NCI-H1092 treated with DMSO at 0.1 percent for 48 hours (cell line): ENCODE results near the gene CDCA5.

Experiments used
- DNase-seq: peaks from one replicate; lab custom pipeline; 2025; lab: John Stamatoyannopoulos, UW

The CDCA5 gene

DNA sequence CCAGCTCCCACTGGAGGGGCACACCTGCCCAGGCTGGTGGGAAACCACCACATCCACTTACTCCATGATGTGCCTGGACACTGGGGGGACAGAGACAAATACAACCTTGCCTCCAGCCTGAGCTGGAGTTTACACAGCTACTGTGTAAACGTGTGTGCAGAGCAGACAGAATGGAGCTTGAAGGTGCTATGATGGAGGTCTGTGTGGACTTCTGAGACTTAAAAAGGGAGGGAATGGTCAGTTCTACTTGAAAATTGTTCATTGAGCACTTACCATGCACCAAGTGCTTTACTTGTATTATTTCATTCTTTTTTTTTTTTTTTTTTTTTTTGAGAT is 11.2 kb downstream of the CDCA5 start:
- no peak for DNase-seq

DNA sequence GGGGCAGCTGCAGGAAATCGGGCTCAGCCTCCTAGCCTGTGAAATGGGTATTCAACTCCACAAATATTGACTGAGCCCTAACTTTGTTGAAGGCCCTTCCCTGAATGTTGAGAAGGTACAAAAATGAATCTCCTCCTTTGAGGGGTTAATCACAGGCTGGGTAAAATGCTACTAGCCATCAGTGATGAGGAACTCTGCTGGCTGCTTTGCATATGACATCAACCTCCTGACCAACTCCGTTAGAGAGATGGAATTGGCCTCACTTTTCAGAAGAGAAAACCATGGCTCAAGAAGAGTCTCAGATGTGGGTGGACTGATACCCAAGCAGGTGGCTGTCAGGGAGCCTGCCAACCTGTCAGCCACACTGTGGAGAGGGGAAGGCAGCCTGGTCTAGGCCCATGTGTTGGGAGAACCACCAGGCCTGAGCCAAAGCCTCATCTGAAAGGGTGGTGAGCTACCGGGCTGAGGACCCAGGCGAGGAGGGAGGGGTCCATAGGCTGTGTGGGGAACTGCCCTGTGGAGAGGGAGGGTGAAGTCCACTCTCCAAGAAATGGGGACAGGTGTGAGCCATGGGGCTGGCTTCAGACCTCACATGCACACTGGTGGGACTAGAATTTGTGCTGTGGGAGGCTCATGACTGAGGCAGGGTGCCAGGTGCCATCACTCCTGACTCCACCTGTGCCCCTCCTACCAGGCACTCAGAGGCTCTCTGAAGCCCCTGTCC is 11.8 kb downstream of the CDCA5 start:
- DNase-seq: no peak

GRCh38 chr11:65069217-65069616 is 14.6 kb downstream of the CDCA5 start:
- DNase-seq: no peak

DNA sequence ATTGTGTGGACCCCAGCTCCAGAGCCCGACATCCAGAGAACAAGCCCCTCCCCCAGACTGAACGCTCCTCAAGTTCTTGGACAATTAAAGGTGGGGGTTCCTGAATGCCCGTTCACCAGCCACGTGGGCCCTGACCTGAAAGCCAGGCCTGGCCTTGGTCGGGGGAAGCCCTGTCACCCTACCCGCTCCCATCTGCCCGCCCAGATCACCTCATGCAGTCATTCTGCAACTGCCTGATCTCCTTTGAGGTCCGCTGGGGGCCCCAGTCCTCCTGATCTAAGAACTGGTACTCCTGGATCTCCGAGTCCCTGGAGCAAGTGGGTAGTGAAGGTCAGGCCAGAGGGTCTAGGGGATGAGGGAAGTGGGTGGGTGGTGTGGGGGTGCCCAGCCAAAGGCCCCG is 16.4 kb downstream of the CDCA5 start:
- DNase-seq: no peak

DNA sequence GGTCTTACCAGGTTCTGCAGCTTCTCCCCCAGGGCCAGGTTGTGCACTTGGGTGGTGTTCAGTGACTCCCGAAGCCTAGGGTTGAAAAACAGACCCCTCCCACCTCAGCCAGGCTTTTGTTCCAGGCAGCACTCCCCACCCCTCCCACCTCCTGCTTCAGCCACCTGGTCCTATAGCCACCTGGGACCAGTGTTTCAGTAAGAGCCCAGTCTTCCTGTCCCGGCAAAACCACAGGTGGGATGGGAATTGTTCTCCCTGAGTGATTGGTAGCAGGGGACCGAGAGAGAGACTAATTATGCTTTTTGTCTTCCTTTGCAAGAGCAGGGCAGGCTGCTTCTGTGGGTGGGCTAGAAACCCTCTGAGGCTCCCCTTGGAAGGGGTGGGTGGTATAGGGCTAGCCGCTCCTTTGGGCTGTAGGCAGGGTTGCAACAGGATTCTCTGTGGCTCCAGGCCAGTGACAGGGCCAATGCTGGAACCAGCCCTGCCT is 17.0 kb downstream of the CDCA5 start:
- DNase-seq: no peak

DNA sequence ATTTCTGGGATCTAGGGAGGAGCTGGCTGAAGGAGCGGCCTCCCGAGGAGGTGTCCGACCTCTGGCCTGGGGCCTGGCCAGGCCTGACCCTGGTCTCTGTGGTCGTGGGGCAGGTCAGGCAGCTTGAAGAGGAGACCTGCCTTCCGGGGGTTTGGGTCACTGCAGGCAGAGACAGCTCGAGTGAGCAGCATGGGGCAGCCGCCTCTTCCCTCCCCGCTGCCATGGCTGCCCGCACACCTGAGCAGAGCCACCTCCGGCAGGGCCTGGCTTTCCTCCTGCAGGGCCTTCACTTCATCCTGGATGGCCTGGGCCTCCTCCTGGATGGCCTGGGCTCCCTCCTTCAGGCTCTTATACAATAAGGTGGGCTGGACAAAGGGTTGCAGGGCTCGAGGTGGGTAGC is 17.5 kb downstream of the CDCA5 start:
- DNase-seq: no peak

GRCh38 chr11:65065851-65066250 is 18.0 kb downstream of the CDCA5 start:
- no peak for DNase-seq

GRCh38 chr11:65064847-65065240 is 19.0 kb downstream of the CDCA5 start:
- DNase-seq: no peak

GRCh38 chr11:65063532-65063931 is 20.3 kb downstream of the CDCA5 start:
- no peak for DNase-seq

GRCh38 chr11:65060913-65061408 is 22.9 kb downstream of the CDCA5 start:
- no peak for DNase-seq

DNA sequence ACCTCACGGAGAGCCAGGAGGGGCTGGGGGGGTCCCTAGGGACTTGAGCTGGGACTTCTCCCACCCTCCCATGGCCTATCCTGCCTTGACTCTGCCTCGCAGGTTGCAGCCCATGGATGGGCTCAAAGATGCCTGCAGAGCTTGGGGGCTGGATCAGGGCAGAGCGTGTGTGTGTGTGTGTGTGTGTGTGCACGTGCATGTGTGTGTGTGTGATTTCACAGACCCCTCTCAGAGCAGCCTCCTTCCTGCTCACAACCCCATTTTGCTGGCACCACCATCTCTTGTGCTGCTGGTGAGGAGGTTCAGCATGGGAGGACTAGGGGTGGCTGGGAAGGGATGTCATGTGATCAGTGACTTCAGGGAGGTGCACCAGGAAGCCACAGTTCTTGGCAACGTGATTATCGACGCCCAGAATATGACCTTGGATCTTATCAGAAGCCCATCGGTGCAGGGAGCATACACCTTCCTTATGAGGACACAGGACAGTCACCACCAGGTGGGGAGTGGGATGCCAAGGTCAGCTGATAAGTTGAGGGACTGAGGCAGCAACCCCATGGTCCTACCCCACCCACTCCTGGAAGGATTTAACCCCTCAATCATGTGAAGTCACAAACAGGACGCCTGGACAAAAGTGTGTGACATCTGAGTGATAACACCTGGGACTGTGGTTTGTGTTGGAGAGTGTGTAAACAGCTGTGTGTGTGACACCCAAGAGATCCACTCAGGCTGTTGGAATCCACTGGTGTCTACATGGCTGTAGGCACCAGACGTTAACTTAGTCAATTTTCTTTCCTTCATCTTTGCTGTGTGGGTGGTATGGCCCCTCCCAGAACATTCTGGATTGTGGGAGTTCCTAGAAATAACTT is 23.6 kb downstream of the CDCA5 start:
- no peak for DNase-seq

DNA sequence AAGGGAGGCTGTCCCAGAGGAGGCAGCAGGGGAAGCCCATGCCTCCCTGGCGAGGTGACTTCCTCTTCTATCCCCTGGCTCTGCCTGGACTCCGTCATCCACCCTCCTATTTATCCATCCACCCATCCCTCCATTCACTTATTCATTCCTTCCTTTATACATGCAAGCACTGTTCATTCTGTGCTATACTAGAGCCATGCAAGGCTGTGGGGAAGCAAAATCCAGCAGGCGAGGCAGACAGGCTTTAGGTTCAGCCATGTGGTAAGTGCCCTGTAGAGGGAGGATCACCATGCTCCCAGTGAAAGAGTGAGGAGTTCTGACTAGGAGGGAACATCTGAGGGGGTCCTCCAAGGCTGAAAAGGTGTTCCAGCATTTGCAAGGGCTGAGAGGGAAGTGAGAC is 24.3 kb downstream of the CDCA5 start:
- no peak for DNase-seq

GRCh38 chr11:65058419-65059054 is 25.3 kb downstream of the CDCA5 start, which contains the start of gene NAALADL1:
Gene NAALADL1, minus strand, starts transcription at chr11:65058553. Its CDS starts 32 bp downstream, at chr11:65058521.
- no peak for DNase-seq

- DNase-seq: no peak
Measured at GRCh38 chr11:65058012-65058411, 25.8 kb downstream of the CDCA5 start.

DNA sequence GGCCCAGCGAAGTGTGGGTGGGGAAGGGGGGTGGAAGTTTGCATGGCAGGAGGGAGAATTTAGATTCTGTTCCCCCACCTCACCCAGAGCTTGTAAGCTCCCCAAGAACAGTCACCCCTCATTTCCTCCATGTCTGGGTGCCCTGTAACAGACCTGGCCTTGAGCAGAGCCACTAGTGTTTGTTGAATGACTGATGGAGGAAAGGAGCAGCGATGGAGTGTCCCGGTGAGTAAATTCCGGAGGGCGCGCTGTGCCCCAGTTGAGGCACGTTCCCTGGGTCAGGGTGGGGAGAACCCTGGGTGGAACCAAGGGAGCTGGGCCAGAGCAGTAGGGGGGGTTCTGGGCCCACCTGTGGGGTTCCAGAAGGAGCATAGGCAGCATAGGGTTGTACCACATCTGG is 26.3 kb downstream of the CDCA5 start:
- DNase-seq: no peak

DNA sequence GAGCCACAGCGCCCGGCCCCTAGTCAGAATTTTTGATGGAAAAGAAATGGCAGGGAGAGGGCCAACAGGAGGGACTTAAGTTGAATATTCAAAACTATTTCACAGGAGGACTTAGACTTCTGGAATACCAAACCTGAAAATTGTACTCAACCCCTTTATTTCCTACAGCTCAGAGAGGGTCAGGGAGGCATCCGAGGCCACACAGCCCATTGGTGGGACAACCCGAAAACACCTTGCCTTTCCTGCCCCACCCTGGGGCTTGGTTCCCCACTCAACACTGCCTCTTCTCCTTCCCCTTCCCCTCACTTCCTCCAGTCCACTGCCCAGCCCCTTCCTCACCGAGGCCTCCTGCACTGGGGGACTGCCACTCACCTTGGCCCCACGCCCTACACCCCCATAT is 26.8 kb downstream of the CDCA5 start:
- DNase-seq: no peak

- DNase-seq: no peak
Measured at GRCh38 chr11:65055538-65055937, 28.3 kb downstream of the CDCA5 start.

DNA sequence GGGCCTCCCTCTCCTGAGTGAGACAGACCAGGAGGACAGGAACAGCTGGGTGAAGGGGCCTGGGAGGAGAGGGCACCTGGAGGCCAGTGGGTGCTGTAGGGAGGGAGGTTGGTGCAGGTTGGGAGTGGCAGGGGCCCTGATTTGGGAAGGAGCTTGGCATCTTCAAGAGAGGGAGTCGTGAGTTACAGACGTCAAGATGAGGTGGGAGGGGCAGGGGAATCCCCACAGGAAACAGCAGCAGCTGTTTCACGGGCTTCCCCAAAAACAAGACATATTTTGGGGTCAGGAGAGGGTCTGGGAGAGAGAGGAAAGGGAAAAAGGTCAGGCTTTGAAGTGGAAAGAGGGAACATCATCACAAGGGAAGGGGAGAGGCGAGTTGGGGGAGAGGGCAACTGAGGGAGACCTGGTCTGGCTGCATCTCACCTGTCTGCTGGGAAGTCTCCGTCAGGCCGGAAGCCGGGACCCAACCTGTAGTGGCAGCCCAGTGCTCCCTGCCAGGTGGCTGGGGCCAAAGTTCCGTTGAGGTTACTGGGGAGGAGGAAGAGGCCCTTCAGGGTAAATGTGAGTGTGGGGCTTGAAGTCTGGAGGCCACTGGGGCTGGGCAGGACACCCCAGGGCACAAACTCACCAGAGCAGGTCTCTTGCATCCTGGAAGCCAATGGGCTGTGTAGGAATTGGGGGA is 29.9 kb downstream of the CDCA5 start:
- DNase-seq: no peak

- DNase-seq: no peak
Measured at GRCh38 chr11:65051398-65051858, 32.4 kb downstream of the CDCA5 start.

DNA sequence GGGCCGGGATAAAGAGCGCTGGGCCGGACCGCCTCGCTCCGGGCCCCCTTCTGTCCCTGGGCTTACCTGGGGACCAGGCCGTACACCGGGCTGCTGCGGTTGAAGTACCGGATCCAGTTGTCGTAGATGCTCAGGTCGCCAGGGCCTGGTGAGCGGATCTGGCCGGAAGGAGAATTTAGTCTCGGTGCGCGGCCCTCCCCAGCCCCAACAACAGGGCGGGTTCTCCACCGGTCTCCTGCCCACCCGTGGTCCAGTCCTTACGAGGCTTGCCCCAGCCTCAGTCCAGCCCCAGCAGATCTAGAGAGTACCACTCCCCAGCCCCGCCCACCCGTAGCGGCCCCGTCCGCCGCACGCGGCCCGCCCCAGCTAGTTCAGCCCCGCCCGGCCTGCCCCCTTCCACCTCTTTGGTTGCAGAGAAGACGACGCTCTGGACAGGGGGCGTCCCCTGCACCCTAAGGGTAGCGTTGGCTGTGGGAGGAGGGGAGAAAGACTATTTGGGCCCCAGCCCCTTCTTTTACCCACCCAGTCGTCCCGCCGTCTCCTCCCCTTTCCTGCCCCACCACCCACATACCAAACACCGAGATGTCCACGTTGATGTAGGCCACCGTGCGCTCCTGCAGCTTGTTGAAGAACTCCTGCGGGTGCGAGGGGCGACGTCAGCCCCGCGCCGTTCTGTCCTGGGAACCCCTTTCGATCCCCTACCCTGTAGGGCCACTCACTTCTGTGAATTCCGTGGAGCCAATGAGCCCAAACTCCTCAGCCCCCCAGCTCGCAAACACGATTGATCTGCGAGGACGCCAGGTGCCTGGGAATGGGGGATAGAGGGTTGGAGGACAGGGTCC is 36.0 kb downstream of the CDCA5 start:
- DNase-seq: no peak

- no peak for DNase-seq
Measured at GRCh38 chr11:65045728-65046127, 38.1 kb downstream of the CDCA5 start.
